NT2/D1 (cell line): ENCODE data around the gene ZPR1.

Experiments used
- SUZ12 ChIP-seq: IDR thresholded peaks from 2 replicates; pipeline ENCODE4 v1.6.1; 2011; ENCODE audit not compliant: insufficient read length, insufficient read depth; ENCODE audit errors: extremely low read depth
- YY1 ChIP-seq: IDR thresholded peaks from 2 replicates; pipeline ENCODE4 v1.6.1; 2011; ENCODE audit not compliant: insufficient read length, insufficient read depth
- ZNF274 ChIP-seq: IDR thresholded peaks from 2 replicates; pipeline ENCODE4 v1.6.1; 2011; ENCODE audit warnings: mild to moderate bottlenecking, low read depth, low read length

DNA sequence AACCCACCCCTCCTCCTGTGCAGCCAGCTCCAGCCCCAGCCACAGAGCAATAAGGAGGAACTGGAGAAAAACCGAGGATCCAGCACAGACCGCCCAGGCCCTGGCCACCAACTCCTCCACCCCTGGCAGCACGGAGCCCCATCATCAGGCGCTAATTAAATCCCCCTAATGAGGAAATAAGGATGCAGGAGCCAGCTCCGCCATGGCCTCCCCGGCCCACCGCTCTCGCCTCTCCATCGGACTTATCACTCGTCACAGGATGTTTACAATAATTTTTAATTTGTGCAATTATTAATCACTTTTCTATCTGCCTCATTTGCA, 57.6 kb downstream of the ZPR1 start:
- TF ChIP-seq ZNF274 (no peak), YY1 (no peak), SUZ12 (no peak)
